GM18907 (cell line): ENCODE measurements around the gene C11orf58.

Source experiments
- ATAC-seq: cut with Tn5 transposase; IDR thresholded peaks from one replicate; pipeline ENCODE4 v1.9.1; 2021; ENCODE audit warnings: mild to moderate bottlenecking, moderate library complexity; ENCODE audit not compliant: unreplicated experiment

The C11orf58 gene

GRCh38 chr11:16767137-16767536, 28.7 kb downstream of the C11orf58 start:
- no peak for ATAC-seq

- ATAC-seq, result no peak
Measured at GRCh38 chr11:16767957-16768356, 29.5 kb downstream of the C11orf58 start.

GRCh38 chr11:16769386-16769785, 30.9 kb downstream of the C11orf58 start:
- no peak for ATAC-seq

GRCh38 chr11:16770016-16770415, 31.6 kb downstream of the C11orf58 start:
- ATAC-seq, result no peak

GRCh38 chr11:16771350-16772140, 33.1 kb downstream of the C11orf58 start:
- ATAC-seq, result no peak

GRCh38 chr11:16772141-16772512, 33.7 kb downstream of the C11orf58 start:
- ATAC-seq, result no peak

GRCh38 chr11:16773981-16774935, 35.8 kb downstream of the C11orf58 start:
- no peak for ATAC-seq

GRCh38 chr11:16774936-16775613, 36.6 kb downstream of the C11orf58 start:
- ATAC-seq, result no peak

GRCh38 chr11:16775614-16776283, 37.3 kb downstream of the C11orf58 start:
- no peak for ATAC-seq

GRCh38 chr11:16776711-16777612, 38.5 kb downstream of the C11orf58 start:
- no peak for ATAC-seq

- ATAC-seq, result no peak
Measured at GRCh38 chr11:16777613-16777975, 39.1 kb downstream of the C11orf58 start.

- no peak for ATAC-seq
Measured at GRCh38 chr11:16778286-16778685, 39.8 kb downstream of the C11orf58 start.

GRCh38 chr11:16778876-16779275, 40.4 kb downstream of the C11orf58 start:
- no peak for ATAC-seq

- no peak for ATAC-seq
Measured at GRCh38 chr11:16779436-16779835, 41.0 kb downstream of the C11orf58 start.

GRCh38 chr11:16780146-16780545, 41.7 kb downstream of the C11orf58 start:
- no peak for ATAC-seq

GRCh38 chr11:16780698-16781550, 42.5 kb downstream of the C11orf58 start:
- ATAC-seq, result no peak

GRCh38 chr11:16781936-16782919, 43.8 kb downstream of the C11orf58 start:
- ATAC-seq, result no peak
